Measurements from ENCODE around the gene MAT2A. TPM values are rescaled to one million over a fixed set of nuclear protein-coding genes. Genes with fewer than 3 reads are reported as not detected.

The MAT2A gene
- total and polyA plus RNA-seq, 9 of the 15 experiments (the other 6 are each of a cell fraction or from before 2014, with no cell fraction given), result 130 to 1,027 (median 240) TPM

GRCh38 chr2:85538507-85539360, at the start of gene MAT2A (continued):
- TF ChIP-seq TAL1 (IDR thresholded peaks at IDR 0.05), result no peak
- TF ChIP-seq YBX1 (IDR thresholded peaks at IDR 0.05), result no peak
- no peak; the same call in 1 of the 2 replicates for TF ChIP-seq ZNF609 (CRISPR knock-in tag; IDR thresholded peaks at IDR 0.05; ENCODE audit: borderline replicate concordance)
- peak; percentile 89 for TF ChIP-seq BHLHE40 (IDR thresholded peaks at IDR 0.05; ENCODE audit: low read length)
- TF ChIP-seq, protein P1, sequence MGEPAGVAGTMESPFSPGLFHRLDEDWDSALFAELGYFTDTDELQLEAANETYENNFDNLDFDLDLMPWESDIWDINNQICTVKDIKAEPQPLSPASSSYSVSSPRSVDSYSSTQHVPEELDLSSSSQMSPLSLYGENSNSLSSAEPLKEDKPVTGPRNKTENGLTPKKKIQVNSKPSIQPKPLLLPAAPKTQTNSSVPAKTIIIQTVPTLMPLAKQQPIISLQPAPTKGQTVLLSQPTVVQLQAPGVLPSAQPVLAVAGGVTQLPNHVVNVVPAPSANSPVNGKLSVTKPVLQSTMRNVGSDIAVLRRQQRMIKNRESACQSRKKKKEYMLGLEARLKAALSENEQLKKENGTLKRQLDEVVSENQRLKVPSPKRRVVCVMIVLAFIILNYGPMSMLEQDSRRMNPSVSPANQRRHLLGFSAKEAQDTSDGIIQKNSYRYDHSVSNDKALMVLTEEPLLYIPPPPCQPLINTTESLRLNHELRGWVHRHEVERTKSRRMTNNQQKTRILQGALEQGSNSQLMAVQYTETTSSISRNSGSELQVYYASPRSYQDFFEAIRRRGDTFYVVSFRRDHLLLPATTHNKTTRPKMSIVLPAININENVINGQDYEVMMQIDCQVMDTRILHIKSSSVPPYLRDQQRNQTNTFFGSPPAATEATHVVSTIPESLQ (CRISPR knock-in tag; IDR thresholded peaks at IDR 0.05), result peak; percentile 87
- no peak for TF ChIP-seq KAT8 (IDR thresholded peaks at IDR 0.05; ENCODE audit: low read depth)
- no peak for TF ChIP-seq HOXB6 (CRISPR knock-in tag; IDR thresholded peaks at IDR 0.05; ENCODE audit: borderline replicate concordance)
- no peak for TF ChIP-seq ZNF408 (CRISPR knock-in tag; IDR thresholded peaks at IDR 0.05; ENCODE audit: low read depth)
- TF ChIP-seq MAX (CRISPR knock-in tag; IDR thresholded peaks at IDR 0.05), result peak; percentile 0; the same call in 1 of the 2 replicates
- TF ChIP-seq HDAC2 (IDR thresholded peaks at IDR 0.05), result peak; percentile 82
- peak; percentile 100; the same call in 1 of the 2 replicates for TF ChIP-seq AFF4 (CRISPR knock-in tag; IDR thresholded peaks at IDR 0.05)
- no peak for TF ChIP-seq MCM7 (IDR thresholded peaks at IDR 0.05)
- peak; percentile 82 for TF ChIP-seq SIRT6 (IDR thresholded peaks at IDR 0.05; ENCODE audit: low read depth, low read length)
- 0 out of 2 replicates have a peak, but pooled peaks have one; percentile 28 for TF ChIP-seq ZNF589 (CRISPR knock-in tag; IDR thresholded peaks at IDR 0.05; ENCODE audit: low read depth)
- TF ChIP-seq KAT2B (IDR thresholded peaks at IDR 0.05; ENCODE audit: low read depth, low read length), result no peak
- TF ChIP-seq ZNF699 (CRISPR knock-in tag; IDR thresholded peaks at IDR 0.05; ENCODE audit: insufficient replicate concordance), result no peak
- TF ChIP-seq CHD2 (IDR thresholded peaks at IDR 0.05; ENCODE audit: low read depth, low read length), result peak; percentile 56; the same call in 1 of the 2 replicates

Data from K562 (cell line).